ENCODE data around the gene SMCO2.

- TF ChIP-seq CTCF (IDR thresholded peaks at IDR 0.05; ENCODE audit: low read length) (no peak), EZH2 (optimal IDR thresholded peaks at IDR 0.05; ENCODE audit: low read depth, low read length) (no peak)
Observed at GRCh38 chr12:27460471-27460978, 14.0 kb downstream of the SMCO2 start.

Data from MM.1S (cell line).